Neural crest cell (in vitro differentiated cells): ENCODE data around the gene USP47. TPM values are rescaled to one million over a fixed set of nuclear protein-coding genes. Genes with fewer than 3 reads are reported as not detected.

Experiments
- DNase-seq: peaks from one replicate; pipeline ENCODE4 v3.0.0; 2021; ENCODE audit warnings: low read depth, mixed read lengths, low spot score
- H3K27ac Mint-ChIP-seq: one replicate; pipeline ENCODE4 v1.8.0; 2021; ENCODE audit warnings: mild to moderate bottlenecking, mixed read lengths; ENCODE audit not compliant: unreplicated experiment
- H3K27me3 Mint-ChIP-seq: 2 replicates; pipeline ENCODE4 v1.8.0; 2021; ENCODE audit warnings: low read depth, mild to moderate bottlenecking, mixed read lengths
- H3K36me3 Mint-ChIP-seq: 2 replicates; pipeline ENCODE4 v1.8.0; 2021; ENCODE audit warnings: low read depth, mild to moderate bottlenecking, mixed read lengths
- H3K4me1 Mint-ChIP-seq: 2 replicates; pipeline ENCODE4 v1.8.0; 2021; ENCODE audit warnings: mixed read lengths
- H3K4me3 Mint-ChIP-seq: one replicate; pipeline ENCODE4 v1.8.0; 2021; ENCODE audit warnings: mild to moderate bottlenecking, mixed read lengths
- H3K9me3 Mint-ChIP-seq: 2 replicates; pipeline ENCODE4 v1.8.0; 2021; ENCODE audit warnings: mixed read lengths
- total RNA-seq: library from RNA; stranded (reverse); gene quantifications from 2 replicates; pipeline ENCODE4 v1.2.1, GENCODE V29; 2021
- TF ChIP-seq, protein P1 (sequence below): fragments of 200-600 bp; sonication (generic); conservative IDR thresholded peaks from 2 replicates; pipeline ENCODE4 v1.5.0; 2021; ENCODE audit warnings: antibody characterized with exemption, mild to moderate bottlenecking

The USP47 gene
- total RNA-seq, 1 donor from 2014 or later, result 58.9 TPM

DNA sequence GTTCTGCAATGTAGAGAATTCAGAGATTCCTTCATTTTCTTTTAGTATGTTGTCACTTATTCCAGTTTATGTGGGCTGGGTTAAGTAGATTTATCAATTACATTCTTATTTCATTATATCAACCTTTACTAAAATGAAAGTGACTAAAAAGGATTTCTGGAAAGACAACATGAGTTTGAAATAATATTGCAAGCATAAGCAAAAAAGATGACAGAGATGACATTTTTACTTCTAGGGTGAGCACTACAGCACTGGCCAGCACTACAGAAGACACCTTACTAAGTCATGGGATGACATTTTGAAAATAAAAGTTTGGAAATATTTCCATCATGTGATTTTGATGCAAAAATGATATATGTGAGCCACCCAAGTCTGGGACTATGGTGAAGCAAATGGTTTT, 2.1 kb upstream of the USP47 start:
- peaks cover 5% of the 10 kb centered on the region for H3K9me3 Mint-ChIP-seq
- TF ChIP-seq, protein P1, sequence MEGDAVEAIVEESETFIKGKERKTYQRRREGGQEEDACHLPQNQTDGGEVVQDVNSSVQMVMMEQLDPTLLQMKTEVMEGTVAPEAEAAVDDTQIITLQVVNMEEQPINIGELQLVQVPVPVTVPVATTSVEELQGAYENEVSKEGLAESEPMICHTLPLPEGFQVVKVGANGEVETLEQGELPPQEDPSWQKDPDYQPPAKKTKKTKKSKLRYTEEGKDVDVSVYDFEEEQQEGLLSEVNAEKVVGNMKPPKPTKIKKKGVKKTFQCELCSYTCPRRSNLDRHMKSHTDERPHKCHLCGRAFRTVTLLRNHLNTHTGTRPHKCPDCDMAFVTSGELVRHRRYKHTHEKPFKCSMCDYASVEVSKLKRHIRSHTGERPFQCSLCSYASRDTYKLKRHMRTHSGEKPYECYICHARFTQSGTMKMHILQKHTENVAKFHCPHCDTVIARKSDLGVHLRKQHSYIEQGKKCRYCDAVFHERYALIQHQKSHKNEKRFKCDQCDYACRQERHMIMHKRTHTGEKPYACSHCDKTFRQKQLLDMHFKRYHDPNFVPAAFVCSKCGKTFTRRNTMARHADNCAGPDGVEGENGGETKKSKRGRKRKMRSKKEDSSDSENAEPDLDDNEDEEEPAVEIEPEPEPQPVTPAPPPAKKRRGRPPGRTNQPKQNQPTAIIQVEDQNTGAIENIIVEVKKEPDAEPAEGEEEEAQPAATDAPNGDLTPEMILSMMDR, result no peak
- H3K36me3 Mint-ChIP-seq, result no peaks in the 10 kb centered on the region
- no peaks in the 10 kb centered on the region for H3K27me3 Mint-ChIP-seq
- no peak for DNase-seq
- peak overlapping the region; percentile 61 for H3K4me3 Mint-ChIP-seq
- H3K4me1 Mint-ChIP-seq, result peaks cover 4% of the 10 kb centered on the region
- H3K27ac Mint-ChIP-seq, result no peak overlapping the region

DNA sequence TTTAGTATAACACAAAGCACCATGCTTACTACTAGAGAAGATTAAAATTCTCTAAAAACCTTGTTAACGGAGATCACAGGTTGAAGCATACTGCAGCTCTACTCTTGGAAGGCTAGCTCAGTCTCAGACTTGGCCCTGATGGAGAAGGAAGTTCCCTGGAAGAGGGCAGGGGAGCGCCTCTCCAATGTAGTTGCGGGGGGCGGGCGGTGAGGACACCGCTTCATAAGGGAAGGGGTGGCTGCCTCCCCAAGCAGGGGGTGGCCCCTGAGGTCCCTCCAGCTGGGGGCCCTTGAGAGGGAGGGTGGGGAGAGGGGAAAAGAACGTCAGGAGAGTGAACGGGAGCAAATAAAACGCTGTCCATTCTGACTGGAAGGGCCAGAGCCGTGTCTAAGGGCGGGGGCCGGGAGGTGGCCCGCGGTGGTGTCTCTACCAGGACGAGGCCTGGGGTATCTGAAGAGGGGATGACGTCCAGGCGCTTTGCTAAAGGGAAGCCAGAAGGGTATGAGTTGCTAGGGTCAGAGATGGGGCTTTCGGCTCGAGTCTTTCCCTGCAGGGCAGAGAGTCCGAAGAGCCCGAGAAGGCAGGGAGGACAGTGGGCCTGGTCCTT, 553 bp upstream of the USP47 start:
- TF ChIP-seq, protein P1, result no peak
- no peaks in the 10 kb centered on the region for H3K36me3 Mint-ChIP-seq
- no peak for DNase-seq
- no peak overlapping the region for H3K4me3 Mint-ChIP-seq
- peaks cover 4% of the 10 kb centered on the region for H3K4me1 Mint-ChIP-seq
- H3K9me3 Mint-ChIP-seq, result peaks cover 3% of the 10 kb centered on the region
- H3K27ac Mint-ChIP-seq, result no peak overlapping the region
- H3K27me3 Mint-ChIP-seq, result no peaks in the 10 kb centered on the region

DNA sequence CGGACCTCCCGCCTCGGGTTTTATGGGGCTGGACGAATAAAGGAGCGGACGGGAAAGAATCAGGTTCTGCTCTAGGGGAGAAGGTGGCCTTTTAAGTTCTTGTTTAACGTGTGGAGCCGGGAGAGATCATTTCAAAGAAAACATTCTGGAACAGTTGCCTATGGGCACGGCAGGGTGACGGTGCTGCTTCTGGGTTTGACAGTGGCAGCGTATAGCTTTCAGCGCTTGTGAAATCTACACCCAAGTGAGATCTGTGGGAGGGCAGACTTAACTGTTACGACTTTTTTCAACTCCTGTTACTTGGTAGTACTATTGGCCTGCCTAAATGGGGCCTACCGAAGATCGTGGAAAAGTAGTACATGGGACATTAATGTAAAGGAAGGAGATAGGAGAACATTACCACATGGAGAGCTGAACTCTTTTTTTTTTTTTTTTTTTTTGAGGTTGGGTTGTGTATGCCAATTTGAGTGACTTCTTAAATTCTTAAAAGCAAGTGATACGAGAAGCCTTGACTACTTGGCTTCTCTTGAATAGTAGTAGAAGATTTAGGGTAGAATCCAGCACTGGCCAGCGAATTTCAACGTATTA, 743 bp downstream of the USP47 start:
- Mint-ChIP-seq H3K27ac (no peak overlapping the region), H3K4me1 (peaks cover 9% of the 10 kb centered on the region), H3K9me3 (no peaks in the 10 kb centered on the region), H3K27me3 (no peaks in the 10 kb centered on the region), H3K4me3 (no peak overlapping the region), H3K36me3 (no peaks in the 10 kb centered on the region)
- TF ChIP-seq, protein P1, result no peak
- DNase-seq, result peak; percentile 35

DNA sequence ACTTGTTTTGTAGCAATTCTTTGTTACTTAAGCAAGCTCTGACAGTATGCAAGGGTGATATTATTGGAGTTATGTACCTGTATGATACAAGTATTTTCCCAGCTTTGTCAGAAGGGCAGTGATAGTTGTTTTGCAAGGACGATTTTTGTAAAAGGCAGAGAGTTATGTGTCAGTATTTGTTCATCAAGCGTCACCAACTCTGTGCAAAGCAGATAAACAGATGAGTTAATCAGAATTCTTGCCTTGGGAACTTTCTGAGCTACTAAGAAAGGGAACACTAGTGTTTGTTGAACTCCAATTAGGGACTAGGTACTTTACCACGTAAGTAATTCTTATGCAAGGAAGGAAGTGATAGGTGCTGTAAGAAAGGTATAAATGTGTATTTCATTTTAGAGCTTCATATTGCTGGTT, 1.4 kb downstream of the USP47 start:
- H3K9me3 Mint-ChIP-seq, result no peaks in the 10 kb centered on the region
- no peaks in the 10 kb centered on the region for H3K27me3 Mint-ChIP-seq
- peaks cover 11% of the 10 kb centered on the region for H3K4me1 Mint-ChIP-seq
- DNase-seq, result no peak
- H3K36me3 Mint-ChIP-seq, result no peaks in the 10 kb centered on the region
- H3K27ac Mint-ChIP-seq, result no peak overlapping the region
- TF ChIP-seq, protein P1, result no peak
- no peak overlapping the region for H3K4me3 Mint-ChIP-seq

DNA sequence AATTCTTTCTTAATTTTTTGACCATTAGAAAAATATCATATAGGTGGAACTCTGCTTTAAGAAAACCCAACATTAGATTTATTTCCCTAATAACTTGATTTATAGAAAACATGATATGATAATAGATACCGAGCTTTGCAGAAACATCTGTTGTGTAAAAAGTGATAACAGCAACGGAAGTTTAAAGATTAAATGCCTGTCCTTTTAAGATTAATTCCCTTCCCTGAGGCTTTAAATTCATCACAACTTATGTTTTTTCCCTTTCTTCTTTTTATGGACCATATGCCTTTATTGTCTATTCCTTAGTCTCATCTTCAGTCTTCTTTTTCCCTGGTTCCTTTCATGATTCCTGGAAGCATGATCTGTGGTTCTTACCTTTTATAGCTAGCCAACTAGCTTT, 1.9 kb downstream of the USP47 start:
- H3K27me3 Mint-ChIP-seq, result no peaks in the 10 kb centered on the region
- TF ChIP-seq, protein P1, result no peak
- no peaks in the 10 kb centered on the region for H3K36me3 Mint-ChIP-seq
- H3K4me3 Mint-ChIP-seq, result no peak overlapping the region
- H3K9me3 Mint-ChIP-seq, result no peaks in the 10 kb centered on the region
- peaks cover 11% of the 10 kb centered on the region for H3K4me1 Mint-ChIP-seq
- no peak overlapping the region for H3K27ac Mint-ChIP-seq
- DNase-seq, result no peak
